NCI-H2171 treated with DMSO at 0.1 percent for 48 hours (cell line): ENCODE data around the gene ADCY10.
"Not testable (repeated sequence)": the region's sequence is repeated elsewhere in the genome, so short reads cannot be mapped to it uniquely, and the experiment has no call there.

Experiments
- DNase-seq: peaks from one replicate; lab custom pipeline; 2025; lab: John Stamatoyannopoulos, UW

Gene ADCY10

DNA sequence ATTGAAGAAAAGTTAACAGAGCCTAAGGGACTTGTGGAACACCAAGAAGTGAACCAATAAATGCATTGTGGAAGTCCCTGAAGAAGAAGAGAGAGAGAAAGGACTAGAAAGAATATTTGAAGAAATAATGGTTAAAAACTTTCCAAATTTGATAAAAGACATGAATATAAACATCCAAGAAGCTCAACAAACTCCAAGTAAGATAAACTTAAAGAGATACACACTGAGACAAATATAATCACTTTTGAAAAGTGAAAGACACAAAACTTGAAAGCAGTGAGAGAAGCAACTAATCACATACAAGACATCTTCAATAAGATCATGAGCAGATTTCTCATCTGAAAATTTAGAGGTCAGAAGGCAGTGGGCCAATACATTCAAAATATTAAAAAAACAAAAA lies 101.0 kb downstream of the ADCY10 start:
- DNase-seq = no peak

DNA sequence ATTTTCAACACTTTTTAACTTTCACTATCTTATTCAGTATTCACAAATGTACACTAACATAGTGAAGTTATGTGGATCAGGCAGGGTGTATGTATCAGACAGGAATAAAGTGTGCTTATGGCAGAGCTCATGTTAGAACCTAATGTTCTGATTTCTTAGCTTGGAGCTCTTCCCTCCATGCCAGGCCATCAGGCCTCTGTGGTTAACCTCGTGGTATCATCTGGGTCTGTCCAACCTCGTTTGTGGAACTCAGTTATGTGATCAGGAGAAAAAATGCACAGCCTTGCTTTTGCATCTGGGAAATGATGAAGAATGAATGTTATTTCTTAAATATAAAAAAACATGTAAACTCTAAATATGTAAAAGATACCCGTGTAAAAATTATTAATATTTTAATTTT lies 105.2 kb downstream of the ADCY10 start:
- DNase-seq = no peak

DNA sequence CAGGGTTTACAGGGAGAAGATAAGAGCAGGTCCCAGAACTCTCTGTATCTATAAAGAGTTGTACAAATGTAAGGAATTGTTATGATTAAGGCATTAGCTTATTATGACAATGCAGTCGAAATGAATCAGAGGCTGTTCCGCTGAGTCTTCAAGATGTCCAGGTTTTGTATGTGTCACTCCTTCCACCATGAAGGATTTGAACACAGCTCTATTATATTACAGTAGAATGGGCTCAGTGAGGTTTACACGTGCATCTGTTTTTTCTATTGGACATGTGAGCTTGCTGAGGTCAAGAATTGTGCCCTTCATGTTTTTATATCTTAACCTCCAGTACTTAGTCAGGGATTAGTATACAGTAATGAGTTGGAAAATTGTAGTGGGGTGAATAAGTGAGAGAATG lies 105.8 kb downstream of the ADCY10 start:
- no peak for DNase-seq

DNA sequence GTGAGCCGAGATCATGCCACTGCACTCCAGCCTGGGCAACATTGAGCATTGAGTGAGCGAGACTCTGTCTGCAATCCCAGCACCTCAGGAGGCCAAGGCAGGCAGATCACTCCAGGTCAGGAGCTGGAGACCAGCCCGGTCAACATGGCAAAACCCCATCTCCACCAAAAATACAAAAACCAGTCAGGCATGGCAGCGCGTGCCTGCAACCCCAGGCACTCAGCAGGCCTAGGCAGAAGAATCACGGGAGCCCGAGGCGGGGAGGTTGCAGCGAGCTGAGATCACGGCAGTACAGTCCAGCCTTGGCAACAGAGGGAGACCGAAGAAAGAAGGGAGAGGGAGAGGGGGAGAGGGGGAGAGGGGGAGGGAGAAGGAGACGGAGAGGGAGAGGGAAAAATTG lies 107.3 kb downstream of the ADCY10 start:
- DNase-seq = not testable (repeated sequence)

DNA sequence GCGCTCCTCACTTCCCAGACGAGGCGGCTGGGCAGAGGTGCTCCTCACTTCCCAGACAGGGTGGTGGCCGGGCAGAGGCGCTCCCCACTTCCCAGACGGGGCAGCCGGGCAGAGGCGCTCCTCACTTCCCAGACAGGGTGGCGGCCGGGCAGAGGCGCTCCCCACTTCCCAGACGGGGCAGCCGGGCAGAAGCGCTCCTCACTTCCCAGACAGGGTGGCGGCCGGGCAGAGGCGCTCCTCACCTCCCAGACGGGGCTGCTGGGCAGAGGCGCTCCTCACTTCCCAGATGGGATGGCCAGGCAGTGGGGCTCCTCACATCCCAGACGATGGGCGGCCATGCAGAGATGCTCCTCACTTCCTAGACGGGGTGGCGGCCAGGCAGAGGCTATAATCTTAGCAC lies 107.7 kb downstream of the ADCY10 start:
- DNase-seq = not testable (repeated sequence)

DNA sequence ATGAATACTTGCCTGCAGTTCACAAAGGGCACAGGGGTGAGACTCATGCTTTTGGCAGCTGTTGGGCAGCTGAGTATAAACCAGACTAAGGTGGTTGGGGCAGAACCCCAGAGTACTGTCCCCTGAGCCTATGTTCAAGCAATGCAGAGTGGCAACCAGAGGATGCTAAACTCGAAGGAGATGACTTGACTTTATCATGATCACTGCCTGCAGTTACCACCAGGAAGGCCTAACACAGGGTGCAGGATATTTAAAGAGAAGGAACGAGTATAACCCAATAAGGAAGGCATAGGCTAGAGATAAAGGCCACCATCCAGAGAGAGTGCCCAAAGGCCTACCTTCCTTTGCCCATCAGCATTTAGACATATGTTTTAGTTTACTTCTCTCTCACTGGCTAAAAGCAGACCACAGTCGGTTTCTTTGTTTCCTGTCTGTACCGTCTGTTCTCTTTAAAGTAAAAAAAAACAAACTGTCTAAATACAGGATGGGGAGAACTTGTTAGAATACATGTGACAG lies 108.8 kb downstream of the ADCY10 start:
- DNase-seq = no peak

DNA sequence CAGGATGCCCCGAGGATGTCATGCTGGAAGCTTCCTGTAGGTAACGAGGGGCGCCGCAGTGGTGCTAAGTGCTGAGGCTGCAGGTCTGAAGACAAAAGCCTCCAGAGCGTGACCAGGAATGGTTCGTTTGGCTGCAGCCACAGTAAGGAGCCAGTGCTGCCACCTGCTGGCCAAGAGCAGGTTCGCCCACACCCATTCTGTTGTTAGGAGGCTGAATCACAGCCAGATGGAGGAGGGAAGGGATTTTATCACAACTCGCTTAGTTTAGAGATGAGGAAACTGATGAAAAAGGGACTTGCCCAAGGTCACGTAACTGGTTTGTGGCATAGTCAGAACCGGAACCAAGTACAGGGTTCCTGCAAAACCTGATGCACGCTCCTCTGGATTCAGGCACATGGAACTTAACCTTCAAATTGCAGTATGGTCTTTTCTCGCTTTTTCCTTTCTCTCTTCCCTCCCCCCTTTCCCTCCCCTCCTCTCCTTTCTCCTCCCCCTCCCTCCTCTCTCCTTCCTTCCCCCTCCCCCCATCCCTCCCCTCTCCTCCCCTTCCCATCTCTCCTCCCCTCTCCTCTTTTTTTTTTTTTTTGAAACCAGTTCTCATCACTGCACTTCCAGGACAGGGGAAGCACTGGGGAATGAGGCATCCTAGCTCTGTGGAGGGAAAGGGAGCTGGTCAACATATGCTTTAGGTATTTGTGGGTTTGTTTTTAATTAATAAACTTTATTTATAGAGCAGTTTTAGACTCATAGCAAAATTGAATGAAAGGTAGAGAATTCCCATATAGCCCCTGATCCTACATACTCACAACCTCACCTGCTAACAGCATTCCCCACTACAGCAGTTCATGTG lies 110.4 kb downstream of the ADCY10 start:
- DNase-seq = peak; percentile 91

DNA sequence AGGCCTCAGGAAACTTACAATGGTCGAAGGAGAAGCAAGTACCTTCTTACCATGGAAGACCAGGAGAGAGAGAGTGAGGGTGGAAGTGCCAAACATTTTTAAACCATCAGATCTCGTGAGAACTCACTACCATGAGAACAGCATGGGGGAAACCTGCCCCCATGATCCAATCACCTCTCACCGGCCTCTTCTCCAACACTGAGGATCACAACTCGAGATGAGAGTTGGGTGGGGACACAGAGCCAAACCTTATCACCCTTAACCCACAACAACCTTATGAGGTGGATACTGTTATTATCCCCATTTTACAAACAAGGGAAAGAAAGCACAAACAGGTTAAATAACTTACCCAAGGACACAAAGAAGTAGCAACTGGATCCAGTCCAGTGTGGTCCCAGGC lies 111.7 kb downstream of the ADCY10 start:
- DNase-seq = no peak

DNA sequence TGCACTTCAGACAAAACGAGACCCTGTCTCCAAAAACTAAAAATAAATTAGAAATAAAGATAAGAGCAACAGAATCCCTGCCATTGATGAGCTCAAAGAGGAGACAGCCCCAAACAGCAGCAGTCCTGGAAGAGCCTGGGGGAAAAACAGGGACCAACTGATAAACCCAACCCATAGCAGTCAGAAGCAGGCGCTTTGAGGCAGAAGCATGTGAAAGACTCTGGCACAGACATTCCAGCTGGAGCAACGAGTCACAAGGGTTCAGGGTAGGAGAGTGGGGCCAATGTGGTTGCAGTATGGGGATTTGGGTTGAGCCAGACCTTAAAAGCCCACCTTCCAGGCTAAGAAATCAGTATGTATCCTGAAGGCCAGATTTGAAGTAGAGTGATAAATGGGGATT lies 113.7 kb downstream of the ADCY10 start:
- DNase-seq = no peak

DNA sequence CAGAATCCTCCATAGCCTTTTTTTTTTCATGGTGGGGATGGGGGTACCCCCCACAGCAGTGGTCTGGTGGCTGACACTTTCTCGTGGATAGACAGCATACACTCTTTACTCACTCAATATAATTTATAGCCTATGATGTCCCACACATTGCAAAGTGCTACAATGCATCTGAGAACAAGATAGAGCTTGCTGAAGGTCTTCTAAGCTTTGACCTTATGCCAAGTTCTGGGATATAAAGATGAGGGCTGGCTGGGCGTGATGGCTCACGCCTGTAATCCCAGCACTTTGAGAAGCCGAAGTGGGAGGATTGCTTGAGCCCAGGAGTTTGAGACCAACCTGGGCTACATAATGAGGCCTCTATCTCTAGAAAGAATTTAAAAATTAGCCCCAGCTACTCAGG lies 114.2 kb downstream of the ADCY10 start:
- DNase-seq = peak; percentile 9

DNA sequence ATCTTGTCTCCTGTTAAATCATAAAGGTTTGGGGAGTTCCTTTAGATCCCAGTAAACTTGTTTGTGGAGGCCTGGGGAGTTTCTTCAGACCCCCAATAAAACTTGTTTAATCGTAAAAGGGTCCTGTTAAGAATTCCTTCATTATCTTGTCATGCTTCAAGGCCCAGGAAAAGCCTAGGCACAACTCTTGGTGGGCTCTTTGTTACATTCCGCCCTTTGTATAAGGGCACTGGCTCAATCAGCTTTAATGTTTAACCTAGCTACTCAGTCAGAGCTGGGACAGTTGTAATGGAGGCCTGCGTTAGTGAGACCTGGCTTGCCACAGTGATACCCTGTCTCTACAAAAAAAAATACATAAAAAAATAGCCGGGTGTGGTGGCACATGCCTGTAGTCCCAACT lies 115.0 kb downstream of the ADCY10 start:
- DNase-seq = no peak

DNA sequence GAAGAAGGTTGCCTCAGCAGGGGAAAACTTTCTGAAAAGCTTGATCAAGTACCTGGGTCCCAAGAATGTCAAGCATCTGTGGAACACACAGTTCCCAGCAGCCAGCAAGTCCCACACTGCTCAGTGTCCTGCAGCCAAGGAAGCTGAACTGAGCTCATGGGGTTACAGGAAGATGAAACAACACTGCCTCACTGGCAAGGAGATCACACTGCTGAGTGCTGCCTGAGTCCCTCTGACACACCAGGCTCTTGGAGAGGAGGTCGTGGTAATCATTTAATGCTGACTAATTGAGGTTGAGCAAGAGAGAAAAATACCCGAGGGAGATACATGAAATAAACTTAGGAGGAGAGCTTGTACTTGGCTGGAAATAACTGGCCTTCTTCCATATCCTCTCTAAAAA lies 116.9 kb downstream of the ADCY10 start:
- DNase-seq = no peak

DNA sequence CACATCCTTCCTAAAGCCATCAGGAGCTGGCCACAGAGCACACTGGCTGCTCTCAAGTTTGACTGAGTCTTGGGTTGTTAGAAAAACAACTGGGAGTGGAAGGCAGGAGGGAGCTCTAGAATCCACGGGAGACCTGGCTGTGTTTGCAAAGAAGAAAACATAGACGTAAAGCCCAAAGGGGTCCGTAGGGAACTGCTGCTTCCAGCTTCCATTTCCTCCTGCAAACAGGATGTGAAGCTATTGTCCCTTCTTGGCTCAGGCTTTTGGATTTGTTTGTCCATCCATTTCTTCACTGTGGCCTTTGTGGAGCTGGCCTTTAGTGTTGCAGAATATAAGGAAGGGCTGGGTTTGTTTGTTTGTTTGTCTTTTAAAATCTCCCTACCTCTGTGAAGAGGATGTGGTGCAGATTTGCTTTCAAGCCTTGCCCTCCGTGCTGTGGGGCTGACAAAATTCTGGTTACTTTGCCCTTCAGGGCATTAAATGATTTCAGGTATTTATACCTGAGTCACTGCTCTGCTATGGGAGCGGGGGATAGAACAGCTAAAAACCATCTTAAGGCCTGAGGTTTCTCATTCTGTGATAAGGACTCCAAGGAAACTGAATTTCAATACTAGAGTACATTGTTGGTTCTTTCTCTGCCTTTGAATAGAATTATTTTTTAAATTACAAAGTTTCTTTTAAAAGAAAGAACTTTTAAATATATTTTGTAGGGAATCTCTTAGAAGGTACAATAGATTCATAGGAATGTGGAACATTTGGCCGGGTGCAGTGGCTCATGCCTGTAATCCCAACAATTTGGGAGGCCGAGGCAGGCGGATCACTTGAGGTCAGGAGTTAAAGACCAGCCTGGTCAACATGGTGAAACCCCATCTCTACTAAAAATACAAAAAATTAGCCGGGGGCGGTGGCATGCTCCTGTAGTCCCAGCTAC lies 117.9 kb downstream of the ADCY10 start:
- no peak for DNase-seq

DNA sequence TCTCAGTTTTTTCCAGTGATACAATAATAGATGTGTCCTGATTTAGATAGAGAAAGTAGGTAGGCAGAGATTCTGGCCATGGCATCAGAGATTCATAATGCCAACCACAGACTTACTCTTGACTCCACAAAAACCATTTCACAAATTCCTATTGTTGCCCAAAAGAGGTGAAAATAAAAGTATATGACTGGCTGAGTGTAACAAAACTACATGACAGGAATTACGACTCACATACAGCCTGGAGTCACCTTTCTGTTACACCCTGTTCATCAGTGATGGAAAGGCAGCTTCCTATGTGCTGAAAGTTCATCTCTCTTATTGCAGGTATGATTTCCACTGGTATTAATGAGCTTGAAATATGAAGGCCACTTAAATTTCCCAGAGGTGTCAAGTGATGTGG lies 119.9 kb downstream of the ADCY10 start:
- no peak for DNase-seq

DNA sequence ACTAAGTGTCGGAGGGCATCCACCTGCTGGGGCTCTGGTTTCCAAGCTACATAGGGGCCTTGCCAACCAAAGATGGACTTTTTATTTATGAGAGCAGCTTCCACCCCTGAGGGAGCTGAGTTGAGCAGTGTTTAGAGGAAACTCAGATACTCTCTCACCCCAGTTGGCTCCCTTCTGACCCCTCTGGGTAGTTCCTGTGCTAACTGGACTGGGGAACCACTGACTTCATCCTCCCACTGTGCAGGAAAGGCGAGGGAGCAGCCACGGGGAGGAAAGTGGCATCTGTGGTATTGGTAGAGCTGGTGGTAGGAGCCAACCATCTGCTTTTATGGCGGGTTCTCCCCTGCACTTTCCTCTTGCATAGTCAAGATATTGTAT lies 121.8 kb downstream of the ADCY10 start:
- no peak for DNase-seq

DNA sequence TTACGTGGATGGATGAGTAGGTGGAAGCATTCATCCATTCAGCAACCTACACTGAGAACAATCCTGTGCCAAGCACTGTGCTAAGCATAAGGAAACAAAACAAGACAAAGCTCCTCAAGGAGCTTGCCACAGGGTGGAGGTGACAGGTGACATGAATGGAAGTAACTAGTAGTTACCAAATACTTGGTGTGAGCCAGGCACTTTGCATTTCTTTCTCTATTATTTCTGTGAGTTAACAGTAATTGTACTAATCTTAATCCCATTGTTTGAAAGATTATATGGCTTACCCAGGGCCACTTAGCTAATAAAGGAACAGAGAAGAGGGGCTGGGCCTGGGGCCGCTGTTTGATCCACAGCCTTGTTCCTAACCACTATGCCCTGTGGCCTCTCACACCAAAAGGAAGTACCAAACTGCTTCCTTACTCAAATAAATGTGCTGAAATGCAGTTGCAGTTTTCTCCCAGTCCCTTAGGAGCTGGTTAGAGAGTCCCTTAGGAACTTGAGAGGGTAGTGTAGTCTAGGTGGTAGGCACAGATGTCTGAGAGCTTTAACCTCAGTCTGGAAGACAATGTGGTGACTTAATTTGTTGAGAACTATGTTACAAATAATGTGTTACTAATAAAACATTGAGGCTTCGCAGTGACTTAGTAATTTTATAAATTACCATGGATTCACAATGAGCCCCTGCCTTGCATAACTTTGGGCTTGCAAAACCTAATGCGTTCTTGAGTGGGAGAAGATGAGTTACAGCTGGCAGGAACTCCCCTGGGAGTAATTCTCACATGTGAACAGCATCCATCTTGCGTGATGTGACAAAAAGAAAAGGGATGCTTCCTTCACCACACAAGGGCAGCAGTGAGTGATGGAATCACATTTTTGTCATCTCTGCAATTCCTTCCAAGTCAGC lies 122.4 kb downstream of the ADCY10 start:
- peak; percentile 59 for DNase-seq

DNA sequence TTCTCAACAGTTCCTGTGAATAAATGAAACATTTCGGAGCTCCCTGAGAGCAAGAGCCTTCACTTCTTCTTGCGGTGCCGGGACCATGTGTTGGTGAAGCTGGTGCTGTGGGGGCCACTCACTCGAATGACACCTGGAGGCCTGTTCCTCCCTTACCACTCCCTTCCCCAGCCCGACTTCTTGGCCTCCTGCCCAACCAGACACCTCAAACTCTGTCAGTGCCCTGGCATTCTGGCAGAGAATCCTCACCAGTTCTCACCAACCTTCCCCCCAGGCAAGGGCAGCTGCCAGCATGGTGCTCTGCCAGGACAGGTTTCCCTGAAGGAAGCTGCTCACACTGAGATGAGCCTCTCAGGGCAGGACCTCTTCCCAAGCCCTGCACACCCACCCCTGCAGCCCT lies 123.8 kb downstream of the ADCY10 start:
- peak; percentile 25 for DNase-seq

DNA sequence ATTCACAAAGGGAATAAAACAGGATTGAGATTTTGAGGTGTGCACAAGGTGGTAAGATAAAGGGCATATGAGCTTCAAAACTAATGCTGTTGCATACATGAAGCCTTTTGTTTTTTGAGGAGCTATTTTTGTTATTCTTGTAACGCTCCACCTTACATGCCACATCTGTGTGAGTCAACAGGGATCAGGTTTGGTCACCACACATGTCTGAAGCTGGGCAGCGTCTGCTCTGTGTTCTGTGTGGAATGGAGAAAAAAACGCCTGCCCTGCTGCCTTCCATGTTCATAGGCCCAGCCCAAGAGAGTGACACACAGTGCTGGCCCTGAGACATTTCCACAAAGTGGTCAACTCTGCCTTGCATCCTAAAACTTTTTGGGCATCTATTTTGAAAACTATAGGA lies 124.4 kb downstream of the ADCY10 start:
- no peak for DNase-seq

DNA sequence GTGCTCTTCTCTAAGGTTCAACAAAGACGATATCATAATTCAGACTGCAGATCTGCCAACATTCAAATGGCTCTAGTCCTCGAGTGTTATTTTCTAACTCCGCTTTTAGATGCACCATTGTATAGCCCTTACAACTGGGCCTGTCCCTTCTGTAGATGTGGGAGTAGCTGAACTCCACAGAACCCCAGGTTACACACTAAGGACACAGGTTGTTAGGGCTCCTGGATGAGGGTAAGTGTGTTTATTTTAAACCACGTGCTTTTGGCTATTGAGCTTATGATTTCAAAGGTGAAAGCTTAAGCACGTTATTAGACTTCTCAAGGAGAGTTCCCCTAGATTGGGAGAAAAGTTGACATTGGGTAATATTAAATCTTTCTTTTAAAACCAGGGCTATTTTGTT lies 127.4 kb downstream of the ADCY10 start:
- DNase-seq = no peak

DNA sequence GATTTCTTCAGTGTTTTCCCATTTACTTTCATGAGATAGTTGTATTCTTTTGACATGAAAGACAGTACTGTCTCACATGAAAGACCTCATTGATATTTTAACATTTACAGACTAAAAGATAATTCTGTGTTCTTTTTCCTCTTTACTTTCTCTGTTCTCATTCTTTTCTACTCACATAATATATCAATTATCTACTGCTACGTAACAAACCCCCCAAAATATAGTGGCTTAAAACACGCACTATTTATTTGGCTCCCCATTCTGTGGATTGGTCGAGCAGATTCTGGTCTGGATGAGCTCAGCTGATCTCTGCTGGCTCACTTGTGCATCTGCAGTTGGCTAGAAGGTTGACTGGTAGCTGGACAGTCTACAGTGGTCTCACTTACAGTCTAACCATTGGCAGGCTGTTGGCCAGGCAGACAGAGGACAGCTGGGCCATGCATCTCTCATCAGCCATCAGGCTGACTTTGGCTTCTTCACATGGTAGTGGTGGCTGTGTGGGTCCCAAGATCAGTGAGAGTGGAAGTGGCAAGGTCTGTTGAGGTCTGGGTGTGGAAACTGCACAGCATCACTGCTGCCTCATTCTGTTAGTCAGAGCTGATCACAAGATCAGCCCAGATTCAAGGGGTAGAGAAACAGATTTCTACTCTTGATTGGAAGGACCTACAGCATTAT lies 128.9 kb downstream of the ADCY10 start:
- DNase-seq = no peak

DNA sequence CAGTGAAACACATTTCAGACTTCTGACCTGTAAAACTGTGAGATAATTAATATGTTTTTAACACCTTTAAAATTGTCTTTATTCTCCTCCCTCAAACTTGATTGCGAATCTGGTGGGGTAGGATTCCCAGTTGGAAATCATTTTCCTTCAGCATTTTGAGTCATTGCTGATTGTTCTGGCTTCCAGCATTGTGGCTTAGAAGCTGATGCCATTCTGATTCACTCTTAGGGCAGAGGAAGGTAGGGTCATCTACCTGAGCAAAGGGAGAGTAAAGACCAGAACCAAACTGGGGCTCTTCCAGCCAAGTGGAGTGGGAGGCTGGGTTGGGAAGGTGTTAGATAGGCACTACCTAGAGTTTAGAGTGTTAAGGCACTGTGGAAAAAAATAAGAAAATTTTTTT lies 131.0 kb downstream of the ADCY10 start:
- no peak for DNase-seq
